Endothelial cell of umbilical vein (primary cell): ENCODE data around the gene BIN1.

Experiments used
- EZH2 ChIP-seq: IDR thresholded peaks from 2 replicates; pipeline ENCODE4 v1.6.1; 2012; ENCODE audit warnings: borderline replicate concordance, low read depth, mild to moderate bottlenecking, moderate library complexity, low read length, inconsistent platforms; ENCODE audit not compliant: severe bottlenecking
- TF ChIP-seq, protein P1 (sequence below), 2 donors: IDR thresholded peaks; 1 replicate in 1 of 2; 2 replicates in 1 of 2; pipeline ENCODE4 v1.5.1; 2011; ENCODE audit warnings: low read length in 2 of 2, mild to moderate bottlenecking in 2 of 2, moderate library complexity in 2 of 2, control low read depth in 1 of 2, inconsistent platforms in 1 of 2, low read depth in 1 of 2; ENCODE audit not compliant: insufficient read depth in 1 of 2; ENCODE audit errors: extremely low read depth in 1 of 2

- TF ChIP-seq, protein P1, sequence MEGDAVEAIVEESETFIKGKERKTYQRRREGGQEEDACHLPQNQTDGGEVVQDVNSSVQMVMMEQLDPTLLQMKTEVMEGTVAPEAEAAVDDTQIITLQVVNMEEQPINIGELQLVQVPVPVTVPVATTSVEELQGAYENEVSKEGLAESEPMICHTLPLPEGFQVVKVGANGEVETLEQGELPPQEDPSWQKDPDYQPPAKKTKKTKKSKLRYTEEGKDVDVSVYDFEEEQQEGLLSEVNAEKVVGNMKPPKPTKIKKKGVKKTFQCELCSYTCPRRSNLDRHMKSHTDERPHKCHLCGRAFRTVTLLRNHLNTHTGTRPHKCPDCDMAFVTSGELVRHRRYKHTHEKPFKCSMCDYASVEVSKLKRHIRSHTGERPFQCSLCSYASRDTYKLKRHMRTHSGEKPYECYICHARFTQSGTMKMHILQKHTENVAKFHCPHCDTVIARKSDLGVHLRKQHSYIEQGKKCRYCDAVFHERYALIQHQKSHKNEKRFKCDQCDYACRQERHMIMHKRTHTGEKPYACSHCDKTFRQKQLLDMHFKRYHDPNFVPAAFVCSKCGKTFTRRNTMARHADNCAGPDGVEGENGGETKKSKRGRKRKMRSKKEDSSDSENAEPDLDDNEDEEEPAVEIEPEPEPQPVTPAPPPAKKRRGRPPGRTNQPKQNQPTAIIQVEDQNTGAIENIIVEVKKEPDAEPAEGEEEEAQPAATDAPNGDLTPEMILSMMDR (IDR thresholded peaks at IDR 0.05; ENCODE audit: extremely low read depth in 1 of 2, insufficient read depth in 1 of 2, low read depth in 1 of 2, low read length in 2 of 2) = no peak
- TF ChIP-seq EZH2 = no peak
Observed at GRCh38 chr2:127096280-127096679, 10.7 kb downstream of the BIN1 start.
